HG02943 (cell line): ENCODE measurements around the gene SLC25A12.
"Not testable (repeated sequence)": the region's sequence is repeated elsewhere in the genome, so short reads cannot be mapped to it uniquely, and the experiment has no call there.

Experiments
- ATAC-seq: cut with Tn5 transposase; IDR thresholded peaks from one replicate; pipeline ENCODE4 v1.9.1; 2021; ENCODE audit warnings: mild to moderate bottlenecking, low read depth, moderate library complexity; ENCODE audit not compliant: unreplicated experiment

Gene SLC25A12

GRCh38 chr2:171793691-171794678, 100.1 kb downstream of the SLC25A12 start:
- ATAC-seq = no peak

DNA sequence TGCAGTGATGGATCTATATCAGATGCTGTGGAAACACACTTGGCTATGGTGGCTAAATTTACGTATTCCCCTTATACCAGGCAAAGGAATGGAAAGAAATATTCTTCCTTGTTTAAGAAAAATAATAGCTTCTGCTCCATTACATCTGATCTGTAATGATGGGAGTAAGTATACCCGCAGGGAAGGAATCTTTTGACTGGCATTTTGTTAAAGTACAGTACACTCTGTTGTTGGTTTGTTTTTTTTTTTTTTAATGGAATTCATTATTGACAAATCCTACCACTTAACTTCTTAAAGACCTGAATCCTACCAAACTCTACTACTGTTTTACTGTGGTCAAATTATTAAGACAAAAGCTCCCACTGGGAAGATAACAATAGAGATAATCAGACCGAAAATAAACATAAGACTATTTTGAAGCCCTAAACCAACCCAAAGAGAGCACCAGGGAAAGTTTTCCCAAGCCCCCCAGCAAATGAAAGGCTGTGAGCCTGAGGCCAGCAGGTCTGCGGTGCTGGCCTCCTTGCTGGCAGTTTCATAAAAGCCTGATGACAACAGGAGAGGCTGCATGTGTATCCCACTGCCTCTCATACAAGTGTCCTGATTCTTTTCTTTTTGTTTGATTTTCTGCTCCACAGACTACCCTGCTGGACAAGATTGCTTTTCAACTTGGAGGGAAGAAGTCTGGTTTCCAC, 101.0 kb downstream of the SLC25A12 start:
- ATAC-seq = no peak

- no peak for ATAC-seq
These were observed 101.9 kb downstream of the SLC25A12 start for GRCh38 chr2:171792157-171792556.

GRCh38 chr2:171791361-171791760, 102.7 kb downstream of the SLC25A12 start:
- ATAC-seq = no peak

DNA sequence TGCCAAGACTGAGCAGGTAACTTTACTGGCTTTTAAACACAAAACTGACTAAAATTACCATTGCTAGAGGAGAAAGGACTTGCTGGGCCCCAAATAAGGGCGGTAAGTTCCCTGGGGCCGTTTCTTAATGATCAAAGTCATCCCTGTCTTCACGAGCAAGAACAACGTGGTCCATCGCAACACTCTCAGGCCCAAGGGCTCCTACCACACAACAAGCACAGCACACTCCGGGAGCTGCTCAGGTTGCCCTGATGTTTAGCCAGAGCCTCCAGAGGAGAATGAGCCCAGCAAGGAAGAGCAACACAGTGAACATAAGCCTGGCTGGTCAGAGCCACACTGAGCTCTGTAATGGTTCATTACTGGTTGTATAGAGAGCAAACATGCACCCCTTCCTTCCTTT, 104.1 kb downstream of the SLC25A12 start:
- ATAC-seq = no peak

GRCh38 chr2:171788316-171788993, 105.6 kb downstream of the SLC25A12 start:
- ATAC-seq = no peak

DNA sequence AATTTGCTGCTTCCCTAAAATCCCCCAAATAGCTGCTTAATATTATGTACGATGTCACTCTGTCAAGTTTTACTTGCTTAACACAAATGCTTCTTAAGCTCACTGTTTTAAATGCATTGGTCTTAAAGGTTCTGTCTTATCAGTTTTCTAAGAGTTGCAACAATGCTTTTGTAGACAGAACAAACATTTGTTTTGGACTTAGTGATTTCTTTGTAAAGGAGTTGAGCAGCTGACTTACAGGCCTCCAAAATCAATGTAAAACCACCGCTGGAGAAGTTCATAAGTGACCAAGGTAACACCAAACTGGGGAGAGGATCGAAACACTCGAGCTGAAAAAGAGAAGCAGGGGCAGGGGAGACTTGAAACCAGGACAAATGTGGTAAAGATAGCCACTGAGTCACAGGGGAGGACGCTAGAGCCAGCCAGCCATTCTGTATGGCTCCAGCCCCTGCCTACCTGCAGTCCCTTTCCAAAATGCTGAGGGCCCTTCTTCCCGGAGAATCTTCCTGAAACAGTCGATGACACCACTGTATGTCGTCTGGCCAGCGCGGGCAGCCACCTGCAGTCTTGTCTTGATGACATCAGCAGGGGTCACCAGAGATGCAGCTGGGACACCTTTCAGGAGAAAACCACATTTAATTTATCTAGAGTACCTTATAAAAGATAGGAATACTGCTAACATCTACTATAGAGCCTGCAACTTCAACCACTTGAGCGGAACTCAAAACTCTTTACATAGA, 106.5 kb downstream of the SLC25A12 start:
- no peak for ATAC-seq

DNA sequence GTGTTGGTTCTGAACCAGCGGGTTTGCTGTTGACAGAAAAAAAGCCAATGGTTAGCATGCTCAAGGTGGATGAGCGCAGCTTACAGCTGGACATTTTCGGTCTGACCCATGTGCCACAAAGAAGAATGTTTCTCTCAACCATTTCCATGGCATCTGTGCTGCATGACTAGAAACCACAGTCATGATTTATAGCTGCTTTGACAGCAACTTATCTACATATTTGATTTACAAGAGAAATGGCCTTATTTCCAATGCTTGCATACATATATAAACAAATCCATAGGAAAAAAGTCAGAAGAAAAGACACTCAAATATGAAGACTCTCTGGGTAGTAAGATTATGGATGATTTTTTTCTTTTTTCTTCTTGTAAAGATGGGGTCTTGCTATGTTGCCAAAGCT, 108.6 kb downstream of the SLC25A12 start:
- no peak for ATAC-seq

- no peak for ATAC-seq
These were observed 115.5 kb downstream of the SLC25A12 start for GRCh38 chr2:171778515-171778914.

DNA sequence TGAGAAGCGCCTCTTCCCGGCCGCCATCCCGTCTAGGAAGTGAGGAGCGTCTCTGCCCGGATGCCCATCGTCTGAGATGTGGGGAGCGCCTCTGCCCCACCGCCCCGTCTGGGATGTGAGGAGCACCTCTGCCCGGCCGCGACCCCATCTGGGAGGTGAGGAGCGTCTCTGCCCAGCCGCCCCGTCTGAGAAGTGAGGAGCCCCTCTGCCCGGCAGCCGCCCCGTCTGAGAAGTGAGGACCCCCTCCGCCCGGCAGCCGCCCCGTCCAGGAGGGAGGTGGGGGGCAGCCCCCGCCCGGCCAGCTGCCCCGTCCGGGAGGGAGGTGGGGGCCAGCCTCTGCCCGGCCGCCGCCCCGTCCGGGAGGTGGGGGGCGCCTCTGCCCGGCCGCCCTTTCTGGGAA, 119.5 kb downstream of the SLC25A12 start:
- not testable (repeated sequence) for ATAC-seq

- no peak for ATAC-seq
These were observed 121.7 kb downstream of the SLC25A12 start for GRCh38 chr2:171772373-171772772.

DNA sequence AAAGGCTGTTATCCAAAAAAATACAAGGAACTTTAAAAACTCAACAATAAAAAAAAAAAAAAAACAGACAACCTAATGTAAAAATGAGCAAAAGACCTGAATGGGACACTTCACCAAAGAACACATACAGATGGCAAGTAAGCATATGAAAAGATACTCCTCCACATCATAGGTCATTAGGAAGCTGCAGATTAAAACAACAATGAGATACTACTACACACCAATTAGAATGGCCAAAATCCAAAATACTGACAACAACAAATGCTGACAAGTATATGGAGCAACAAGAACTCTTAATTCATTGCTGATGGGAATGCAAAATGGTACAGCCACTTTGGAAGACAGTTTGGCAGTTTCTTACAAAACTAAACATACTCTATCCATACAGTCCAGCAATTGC, 122.6 kb downstream of the SLC25A12 start:
- ATAC-seq = no peak

- ATAC-seq = no peak
These were observed 130.4 kb downstream of the SLC25A12 start for GRCh38 chr2:171763602-171764001.

DNA sequence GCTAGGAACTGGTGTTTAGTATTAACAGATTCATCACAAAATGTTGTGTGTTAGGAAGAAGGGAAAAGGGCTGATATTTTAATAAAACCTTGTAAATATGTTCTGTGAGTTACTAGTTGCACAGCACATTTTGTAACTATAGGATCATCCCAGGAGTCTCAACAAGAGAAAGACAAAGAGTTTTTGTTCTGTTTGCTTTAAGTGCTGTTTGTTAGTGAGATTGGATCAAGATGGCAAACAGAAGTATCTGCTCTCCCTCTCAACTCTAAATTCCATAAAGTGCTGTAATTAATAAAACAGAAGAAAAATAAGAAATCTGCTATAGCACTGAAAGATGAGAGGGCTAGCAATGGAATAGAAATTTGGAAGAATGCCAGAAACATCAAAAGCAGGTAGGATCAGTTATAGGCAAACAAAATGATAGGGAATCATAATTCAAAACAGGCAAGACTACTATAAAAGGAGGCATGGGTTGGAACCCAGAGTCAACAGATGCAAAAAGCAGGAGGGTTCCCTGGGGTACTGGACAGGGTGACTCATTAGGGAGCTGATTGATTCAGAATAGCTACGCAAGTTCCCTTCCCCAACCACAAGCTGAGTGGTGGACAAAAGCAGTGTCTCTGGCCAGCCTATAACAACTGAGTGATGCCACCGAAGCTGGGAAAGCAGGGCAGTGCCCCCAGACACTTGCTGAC, 131.0 kb downstream of the SLC25A12 start:
- ATAC-seq = no peak

DNA sequence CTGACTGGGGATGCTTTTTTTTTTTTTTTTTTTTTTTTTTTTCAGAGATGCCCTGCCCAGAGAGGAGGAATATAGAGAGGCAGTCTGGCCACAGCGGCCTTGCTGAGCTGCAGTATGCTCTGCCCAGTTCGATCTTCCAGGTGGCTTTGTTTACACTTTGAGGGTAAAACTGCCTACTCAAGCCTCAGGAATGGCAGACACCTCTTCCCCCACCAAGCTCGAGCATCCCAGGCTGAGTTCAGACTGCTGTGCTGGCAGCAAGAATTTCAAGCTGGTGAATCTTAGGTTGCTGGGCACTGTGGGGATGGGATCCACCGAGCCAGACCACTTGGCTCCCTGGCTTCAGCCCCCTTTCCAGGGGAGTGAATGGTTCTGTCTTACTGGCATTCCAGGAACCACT, 132.9 kb downstream of the SLC25A12 start:
- not testable (repeated sequence) for ATAC-seq

- not testable (repeated sequence) for ATAC-seq
These were observed 135.3 kb downstream of the SLC25A12 start for GRCh38 chr2:171758762-171759161.

GRCh38 chr2:171754254-171754939, 139.6 kb downstream of the SLC25A12 start:
- no peak for ATAC-seq

DNA sequence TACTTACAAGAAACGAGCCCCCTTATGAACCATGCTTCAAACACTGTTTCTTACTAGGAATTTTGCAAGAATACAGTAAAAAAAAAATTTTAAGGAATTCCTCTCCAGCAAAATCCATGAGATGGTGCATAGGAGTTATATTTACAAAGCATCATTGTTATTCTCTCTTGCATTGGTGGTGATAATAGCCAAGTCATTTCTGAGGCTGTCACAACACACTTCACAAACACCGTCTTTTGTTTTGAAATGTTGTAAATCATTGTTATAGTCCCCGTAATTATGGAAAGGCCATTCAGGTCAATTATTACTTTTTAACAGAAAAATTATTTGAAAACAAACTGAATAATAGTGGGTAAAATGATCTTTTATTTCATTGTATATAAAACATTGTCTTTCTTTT, 146.7 kb downstream of the SLC25A12 start:
- no peak for ATAC-seq

DNA sequence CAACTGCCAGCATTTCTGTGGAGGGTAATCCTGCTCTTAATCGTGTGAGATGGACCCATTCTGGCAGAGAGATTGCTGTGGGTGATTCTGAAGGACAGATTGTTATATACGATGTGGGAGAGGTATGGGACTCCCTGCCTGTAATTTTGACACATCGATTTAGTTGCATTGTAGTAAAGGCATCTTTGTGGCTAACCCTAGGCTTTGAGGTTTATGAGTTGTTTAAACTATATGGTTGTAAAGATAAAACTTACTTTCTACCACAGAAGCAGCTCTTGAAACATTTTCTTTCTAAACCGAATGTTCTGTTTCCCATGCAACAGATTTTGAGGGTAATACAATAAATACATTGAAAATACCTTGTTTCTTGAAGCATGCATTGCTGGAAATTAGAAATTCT, 148.2 kb downstream of the SLC25A12 start:
- ATAC-seq = no peak
